Stimulated activated CD4-positive, alpha-beta T cell treated with anti-CD3 and anti-CD28 coated beads, Interleukin-1b, Interleukin-23, amount 100 ng/mL, for 4 hours (primary cell): ENCODE measurements around the gene GHRHR.

Experiments
- DNase-seq, 2 donors: peaks; one replicate each; pipeline ENCODE4 v3.0.0-alpha.2; 2020; ENCODE audit warnings: low read depth in 2 of 2

GHRHR gene

GRCh38 chr7:30963842-30964241 is at the start of gene GHRHR:
Gene GHRHR, plus strand, starts transcription at chr7:30963953. Its CDS starts 116 bp downstream, at chr7:30964069.
- no peak for DNase-seq

DNA sequence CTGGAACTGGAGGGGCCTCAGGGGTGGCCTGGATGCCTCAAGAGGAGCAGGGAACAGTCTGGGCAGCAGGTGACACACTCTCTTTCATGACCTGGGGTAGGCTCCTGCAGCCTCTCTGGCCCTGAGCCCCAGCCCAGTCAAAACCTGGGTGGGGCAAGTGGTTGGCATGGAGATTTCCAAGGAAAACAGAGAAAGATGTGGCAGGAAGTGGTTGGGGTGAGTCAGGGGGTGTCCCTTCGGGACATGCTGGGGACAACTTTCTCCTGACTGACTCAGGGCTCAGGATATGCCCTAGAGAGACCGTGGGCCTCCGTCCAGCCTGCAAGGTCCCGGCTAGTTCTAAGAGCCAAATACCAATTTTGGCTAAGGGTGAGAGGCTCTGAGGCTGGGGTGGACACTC is 49.2 kb upstream of the GHRHR start:
- DNase-seq = no peak

- DNase-seq = no peak
Observed at GRCh38 chr7:30915005-30915601, 48.6 kb upstream of the GHRHR start.

DNA sequence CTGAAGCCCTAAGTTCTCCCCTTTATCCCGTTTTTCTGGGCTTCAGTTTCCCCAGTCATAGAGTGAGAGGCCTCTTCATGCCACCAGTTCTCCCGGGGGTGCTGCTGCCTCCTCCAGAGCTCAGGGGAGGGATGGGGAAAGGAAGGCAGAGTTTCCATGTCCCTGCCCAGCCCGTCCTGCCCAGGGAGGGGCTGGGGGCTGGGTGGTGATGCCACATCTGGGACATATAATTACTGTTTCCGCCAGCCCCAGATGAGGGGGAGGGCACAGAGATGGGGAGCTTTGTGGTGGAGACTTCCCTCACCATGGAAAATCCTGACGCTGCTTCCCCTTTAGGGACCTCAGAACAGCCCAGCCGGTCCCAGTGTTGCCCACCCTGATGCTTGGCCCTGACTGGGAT is 48.0 kb upstream of the GHRHR start:
- no peak for DNase-seq

DNA sequence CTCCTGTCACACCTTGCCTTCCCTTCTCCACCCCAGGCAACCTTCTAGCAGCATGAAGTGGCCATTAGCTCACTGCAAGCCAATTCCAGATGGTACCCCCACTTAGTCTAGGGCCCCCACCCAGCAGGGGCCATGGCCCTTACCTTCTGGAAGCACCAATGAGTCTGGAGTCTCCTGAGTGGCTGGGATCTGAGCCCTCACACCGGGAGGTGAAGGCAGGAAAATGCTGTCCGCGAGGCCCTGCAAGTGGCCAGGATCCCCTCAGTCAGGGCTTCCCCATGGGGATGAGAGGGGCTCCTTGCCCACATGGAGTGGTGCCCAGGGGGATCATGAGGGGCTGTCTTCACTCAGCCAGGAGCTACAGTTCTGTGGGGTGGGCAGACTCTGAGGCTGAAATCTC is 47.5 kb upstream of the GHRHR start:
- no peak for DNase-seq

DNA sequence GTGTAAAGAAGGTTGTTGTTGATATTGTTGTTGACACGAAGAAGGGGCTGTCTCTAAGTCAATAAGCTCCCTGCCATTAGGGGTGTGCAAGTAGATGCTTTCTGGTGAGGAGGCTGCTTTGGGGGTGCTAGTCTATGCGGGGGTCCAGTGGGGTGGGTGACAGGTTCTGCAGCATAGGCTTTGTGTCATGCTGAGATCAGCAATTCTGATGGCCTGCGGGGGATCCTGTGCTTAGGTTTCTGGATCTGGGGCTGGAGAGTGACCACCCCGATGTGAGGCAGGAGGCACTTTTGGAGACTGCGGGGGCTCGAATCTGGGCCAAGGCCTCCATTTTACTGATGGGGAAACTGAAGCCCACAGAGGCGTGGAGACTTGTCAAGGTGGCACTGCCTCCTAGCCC is 47.0 kb upstream of the GHRHR start:
- no peak for DNase-seq

DNA sequence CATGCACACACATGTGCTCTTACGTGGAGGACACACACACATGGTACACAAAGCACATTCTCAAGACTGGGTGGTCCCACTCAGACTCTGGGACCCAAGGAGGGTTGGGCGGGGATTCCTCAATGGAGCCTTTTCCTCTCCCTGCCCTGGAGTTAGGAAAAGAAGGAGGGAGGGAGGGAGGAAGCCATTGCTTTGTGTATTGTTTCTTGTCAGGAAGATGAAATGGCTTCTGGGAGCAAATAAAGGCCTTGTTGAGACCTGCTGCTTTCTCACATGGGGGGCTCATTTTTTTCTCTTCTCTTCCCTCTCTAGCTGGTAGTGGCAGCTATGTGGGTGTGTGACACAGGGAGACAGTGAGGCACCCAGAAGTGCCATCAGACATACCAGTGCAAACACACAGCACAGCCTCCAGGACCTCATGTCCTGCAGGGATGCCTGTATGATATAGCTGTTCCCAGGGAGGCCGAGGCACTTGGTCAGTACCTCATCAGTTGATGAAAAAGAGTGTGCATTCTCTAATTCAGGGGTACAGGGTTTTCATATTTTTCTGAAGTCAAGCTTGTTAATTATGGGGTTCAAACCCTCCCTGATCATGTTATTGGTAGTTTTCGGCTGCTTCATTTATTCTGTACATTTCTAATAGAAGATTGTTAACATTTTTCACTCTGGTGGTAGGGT is 46.4 kb upstream of the GHRHR start:
- no peak for DNase-seq

DNA sequence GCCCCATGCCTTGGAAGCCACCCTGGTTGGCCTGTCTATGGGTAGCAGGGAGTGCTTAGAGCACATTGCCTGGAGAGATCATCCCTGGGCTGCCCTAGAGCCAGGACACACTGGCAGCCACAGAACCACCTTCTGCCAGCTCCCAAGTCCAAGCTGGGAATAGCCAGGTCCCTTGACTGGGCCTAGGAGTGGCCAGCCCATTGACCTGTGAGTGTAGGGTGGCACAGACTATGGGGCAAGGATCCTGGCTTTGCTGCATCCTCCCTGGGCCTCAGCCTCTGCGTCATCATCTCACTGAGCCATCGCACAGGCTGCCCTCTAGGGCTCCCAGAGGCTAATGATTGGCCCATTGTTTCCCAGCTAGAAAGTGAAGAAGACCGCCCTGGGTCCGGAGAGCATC is 45.1 kb upstream of the GHRHR start:
- DNase-seq = no peak

DNA sequence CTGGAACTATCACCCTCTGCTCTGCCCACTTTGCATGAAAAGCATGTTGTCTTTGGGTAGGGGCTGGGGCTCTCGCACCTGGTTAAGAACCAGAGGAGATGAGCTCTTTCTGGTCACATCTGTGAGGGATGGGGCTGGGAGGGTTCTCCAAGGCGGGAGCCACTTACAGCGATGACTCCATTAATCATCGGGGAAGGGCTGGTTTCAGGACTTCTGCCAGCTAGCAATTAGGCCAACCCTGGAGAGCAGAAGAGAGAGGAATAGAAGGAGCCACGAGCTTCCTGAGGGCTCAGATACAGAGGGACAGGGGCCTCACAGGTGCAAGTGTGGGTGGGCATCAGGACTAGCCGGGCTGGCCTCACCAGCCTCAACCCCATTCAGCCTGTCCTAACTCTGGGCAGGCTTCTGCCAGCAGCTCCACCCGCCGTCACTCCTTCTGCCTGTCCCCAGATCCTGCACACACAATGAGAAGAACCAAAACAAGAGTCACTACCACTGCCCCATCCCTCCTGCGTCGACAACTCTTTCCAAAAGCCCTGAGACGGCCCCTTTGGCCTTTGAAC is 43.7 kb upstream of the GHRHR start:
- no peak for DNase-seq

GRCh38 chr7:30920584-30921539 is 42.9 kb upstream of the GHRHR start:
- no peak for DNase-seq

GRCh38 chr7:30921540-30922401 is 42.0 kb upstream of the GHRHR start:
- DNase-seq = no peak

DNA sequence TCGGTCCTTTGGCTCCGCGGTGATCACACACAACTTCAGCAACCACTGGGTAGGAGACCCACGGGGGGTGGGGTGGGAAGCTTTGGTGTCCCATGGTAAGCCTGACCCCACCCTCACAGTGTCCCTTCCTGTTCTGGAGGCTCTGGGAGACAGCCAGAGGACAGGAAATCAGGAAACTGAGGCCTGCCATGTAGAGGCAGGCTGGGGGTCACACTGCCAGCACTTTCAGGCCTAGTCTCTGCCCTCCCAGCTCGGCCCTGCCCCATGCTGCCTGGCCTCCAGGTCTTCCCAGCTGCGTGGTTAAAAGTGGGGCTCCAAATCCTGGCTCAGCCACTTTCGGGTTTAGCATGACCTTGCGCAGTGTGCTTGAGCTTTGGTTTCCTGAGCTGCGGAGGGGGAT is 41.2 kb upstream of the GHRHR start:
- no peak for DNase-seq

- DNase-seq = no peak
Observed at GRCh38 chr7:30923009-30923773, 40.6 kb upstream of the GHRHR start.

- no peak for DNase-seq
Observed at GRCh38 chr7:30923774-30924413, 39.9 kb upstream of the GHRHR start.

GRCh38 chr7:30924624-30925023 is 39.1 kb upstream of the GHRHR start:
- DNase-seq = no peak

- DNase-seq = no peak
Observed at GRCh38 chr7:30925117-30925516, 38.6 kb upstream of the GHRHR start.

DNA sequence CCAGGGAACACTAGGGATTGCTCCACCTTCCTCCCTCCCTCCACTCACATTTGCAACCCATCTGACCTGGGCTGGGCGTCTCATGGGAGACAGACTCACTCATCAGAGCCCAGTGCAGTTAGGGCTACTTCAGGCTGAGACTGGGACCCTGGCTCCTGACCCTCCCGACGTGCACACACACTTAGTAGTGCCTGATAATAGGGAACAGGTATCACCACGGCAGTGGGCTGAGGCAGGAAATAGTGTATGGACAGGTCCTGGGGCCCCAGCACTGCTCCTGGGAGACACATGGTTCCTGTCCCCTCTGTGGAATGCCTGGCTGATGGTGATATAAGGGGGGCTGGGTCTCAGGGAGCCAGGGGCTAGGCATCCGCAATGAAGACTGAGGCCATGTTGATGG is 37.8 kb upstream of the GHRHR start:
- DNase-seq = no peak

- DNase-seq = no peak
Observed at GRCh38 chr7:30926313-30926712, 37.4 kb upstream of the GHRHR start.

- no peak for DNase-seq
Observed at GRCh38 chr7:30927040-30927439, 36.7 kb upstream of the GHRHR start.

DNA sequence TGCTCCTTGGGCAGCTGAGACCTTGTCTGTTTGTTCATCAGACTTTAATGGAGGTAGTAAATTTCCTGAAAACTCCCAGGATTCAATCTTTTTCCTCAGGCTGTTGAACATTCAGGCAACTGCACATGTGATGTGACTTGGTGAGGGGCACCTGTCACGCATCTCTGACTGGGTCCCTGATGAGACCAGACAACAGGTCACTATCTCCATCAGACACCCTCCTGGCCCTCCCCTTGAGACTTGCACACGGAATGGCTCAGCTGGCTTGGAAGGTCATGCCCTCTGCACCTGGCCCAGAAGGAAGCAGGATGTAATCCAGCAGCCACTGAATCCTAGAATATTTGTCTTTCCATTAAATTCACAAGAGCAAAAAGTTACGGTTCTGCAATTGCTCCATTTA is 36.2 kb upstream of the GHRHR start:
- DNase-seq = no peak
